BLaER1 (cell line): Measurements from ENCODE around the gene ARMH3.

ENCODE experiments used
- H3K27ac ChIP-seq: shearing (Covaris generic); formaldehyde crosslinking; 2 replicates; pipeline ENCODE4 v1.8.1; 2022
- H3K27me3 ChIP-seq: shearing (Covaris generic); formaldehyde crosslinking; 2 replicates; pipeline ENCODE4 v1.8.1; 2022
- H3K36me3 ChIP-seq: shearing (Covaris generic); formaldehyde crosslinking; 2 replicates; pipeline ENCODE4 v1.8.1; 2022
- H3K4me1 ChIP-seq: shearing (Covaris generic); formaldehyde crosslinking; 2 replicates; pipeline ENCODE4 v1.8.1; 2022
- H3K4me2 ChIP-seq: shearing (Covaris generic); formaldehyde crosslinking; 2 replicates; pipeline ENCODE4 v1.8.1; 2022
- H3K4me3 ChIP-seq: shearing (Covaris generic); formaldehyde crosslinking; 2 replicates; pipeline ENCODE4 v1.8.1; 2022
- H3K9ac ChIP-seq: shearing (Covaris generic); formaldehyde crosslinking; 2 replicates; pipeline ENCODE4 v1.8.1; 2022
- H3K9me3 ChIP-seq: shearing (Covaris generic); formaldehyde crosslinking; 2 replicates; pipeline ENCODE4 v1.8.1; 2022
- H4K20me1 ChIP-seq: shearing (Covaris generic); formaldehyde crosslinking; 2 replicates; pipeline ENCODE4 v1.8.1; 2022
- Cebpa-rat ChIP-seq: shearing (Covaris generic); IDR thresholded peaks from 2 replicates; pipeline ENCODE4 v1.8.1; 2022

The ARMH3 gene

GRCh38 chr10:101932183-101932582 is 123.8 kb downstream of the ARMH3 start:
- H3K9ac ChIP-seq, result no peak overlapping the region

GRCh38 chr10:101925027-101925426 is 130.9 kb downstream of the ARMH3 start:
- TF ChIP-seq Cebpa-rat, result no peak
- Histone ChIP-seq H3K27ac (no peak overlapping the region), H3K36me3 (peaks cover 25% of the 10 kb centered on the region)

More at GRCh38 chr10:101932183-101932582, 123.8 kb downstream of the ARMH3 start:
- Histone ChIP-seq H3K36me3 (peaks cover 36% of the 10 kb centered on the region), H3K27me3 (no peaks in the 10 kb centered on the region), H3K9me3 (no peaks in the 10 kb centered on the region), H3K27ac (no peak overlapping the region), H4K20me1 (peaks cover 14% of the 10 kb centered on the region; the same call in 1 of the 2 replicates), H3K4me3 (no peak overlapping the region), H3K4me1 (no peaks in the 10 kb centered on the region), H3K4me2 (no peak overlapping the region)
- TF ChIP-seq Cebpa-rat, result no peak

GRCh38 chr10:101923256-101923655 is 132.7 kb downstream of the ARMH3 start:
- Histone ChIP-seq H3K9ac (no peak overlapping the region), H3K36me3 (peaks cover 32% of the 10 kb centered on the region), H3K27me3 (no peaks in the 10 kb centered on the region), H3K27ac (no peak overlapping the region), H3K4me3 (no peak overlapping the region), H3K4me1 (no peaks in the 10 kb centered on the region), H3K9me3 (no peaks in the 10 kb centered on the region), H4K20me1 (no peaks in the 10 kb centered on the region), H3K4me2 (no peak overlapping the region)
- no peak for TF ChIP-seq Cebpa-rat

More at GRCh38 chr10:101925027-101925426, 130.9 kb downstream of the ARMH3 start:
- peaks cover 8% of the 10 kb centered on the region; the same call in 1 of the 2 replicates for H4K20me1 ChIP-seq
- no peaks in the 10 kb centered on the region for H3K9me3 ChIP-seq
- no peak overlapping the region for H3K4me3 ChIP-seq
- H3K9ac ChIP-seq, result no peak overlapping the region
- H3K27me3 ChIP-seq, result no peaks in the 10 kb centered on the region
- no peaks in the 10 kb centered on the region for H3K4me1 ChIP-seq
- H3K4me2 ChIP-seq, result no peak overlapping the region

GRCh38 chr10:101922846-101923245 is 133.1 kb downstream of the ARMH3 start:
- H3K27me3 ChIP-seq, result no peaks in the 10 kb centered on the region

DNA sequence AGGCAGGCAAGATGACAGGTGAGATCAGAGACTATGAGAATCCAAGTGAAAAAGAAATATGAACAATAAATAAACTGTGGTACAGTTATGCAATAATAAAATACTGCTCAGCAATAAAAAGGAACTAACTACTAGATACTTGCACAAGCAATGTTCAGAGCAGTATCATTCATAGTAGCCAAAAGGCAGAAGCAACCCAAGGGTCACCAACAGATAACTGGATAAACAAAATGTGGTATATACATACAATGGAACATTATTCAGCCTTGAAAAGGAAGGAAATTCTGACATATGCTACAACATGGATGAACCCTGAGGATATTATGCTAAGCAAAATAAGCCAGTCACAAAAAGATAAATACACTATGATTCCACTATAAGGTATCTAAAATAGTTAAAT is 135.4 kb downstream of the ARMH3 start:
- no peak for TF ChIP-seq Cebpa-rat
- peaks cover 6% of the 10 kb centered on the region; the same call in 1 of the 2 replicates for H3K4me1 ChIP-seq
- H3K27ac ChIP-seq, result no peak overlapping the region
- peaks cover 4% of the 10 kb centered on the region; the same call in 1 of the 2 replicates for H4K20me1 ChIP-seq
- H3K4me3 ChIP-seq, result no peak overlapping the region
- no peak overlapping the region for H3K4me2 ChIP-seq
- H3K27me3 ChIP-seq, result no peaks in the 10 kb centered on the region
- H3K36me3 ChIP-seq, result peaks cover 28% of the 10 kb centered on the region
- H3K9ac ChIP-seq, result no peak overlapping the region
- no peaks in the 10 kb centered on the region for H3K9me3 ChIP-seq

More at GRCh38 chr10:101922846-101923245, 133.1 kb downstream of the ARMH3 start:
- Histone ChIP-seq H3K4me2 (no peak overlapping the region), H3K9ac (no peak overlapping the region), H3K9me3 (no peaks in the 10 kb centered on the region), H3K27ac (no peak overlapping the region), H3K36me3 (peaks cover 33% of the 10 kb centered on the region), H3K4me1 (peaks cover 2% of the 10 kb centered on the region; the same call in 1 of the 2 replicates), H4K20me1 (no peaks in the 10 kb centered on the region), H3K4me3 (no peak overlapping the region)
- TF ChIP-seq Cebpa-rat, result no peak

DNA sequence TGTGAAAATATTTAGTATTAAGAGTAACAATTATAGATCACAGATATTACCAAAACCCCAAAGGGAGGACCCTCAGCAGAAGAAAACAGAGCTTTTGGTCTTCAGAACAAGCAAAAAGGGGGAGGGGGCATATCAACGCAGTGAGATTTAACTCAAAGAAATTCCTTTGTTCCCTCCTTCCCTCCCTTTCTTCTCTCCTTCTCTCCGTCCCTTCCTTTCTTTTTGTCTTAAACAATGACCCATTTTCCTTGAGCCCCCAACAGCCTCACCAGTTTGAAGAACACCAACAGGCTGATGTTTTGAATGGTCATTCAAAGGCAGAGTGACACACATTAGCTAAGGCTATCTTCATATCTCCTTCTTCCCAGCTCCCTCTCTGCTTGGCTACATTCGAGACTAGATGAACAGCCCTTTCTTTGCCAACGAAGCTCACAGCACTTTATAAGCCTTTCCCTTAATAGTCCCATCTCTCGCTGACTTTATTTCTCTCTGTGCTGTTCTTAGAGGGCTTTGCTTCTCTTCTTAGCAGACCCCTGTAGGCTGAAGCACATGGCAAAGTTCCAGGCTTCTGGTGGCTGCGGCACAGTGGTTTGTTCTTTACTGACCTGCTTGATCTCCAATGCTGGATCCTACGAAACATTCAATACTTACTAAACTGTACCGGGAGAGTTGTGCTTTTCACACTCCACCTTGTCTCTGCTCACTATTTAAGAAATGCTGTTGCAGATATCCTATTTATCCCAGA is 136.8 kb downstream of the ARMH3 start:
- H3K9ac ChIP-seq, result no peak overlapping the region
- H3K4me2 ChIP-seq, result no peak overlapping the region
- H3K27ac ChIP-seq, result no peak overlapping the region
- H3K36me3 ChIP-seq, result peaks cover 27% of the 10 kb centered on the region
- TF ChIP-seq Cebpa-rat, result no peak
- H3K4me3 ChIP-seq, result no peak overlapping the region
- H4K20me1 ChIP-seq, result peaks cover 11% of the 10 kb centered on the region; the same call in 1 of the 2 replicates
- no peaks in the 10 kb centered on the region for H3K9me3 ChIP-seq
- H3K27me3 ChIP-seq, result no peaks in the 10 kb centered on the region
- H3K4me1 ChIP-seq, result peaks cover 6% of the 10 kb centered on the region; the same call in 1 of the 2 replicates

- H3K36me3 ChIP-seq, result peaks cover 31% of the 10 kb centered on the region
- H4K20me1 ChIP-seq, result peaks cover 11% of the 10 kb centered on the region; the same call in 1 of the 2 replicates
- H3K27me3 ChIP-seq, result no peaks in the 10 kb centered on the region
- no peak overlapping the region for H3K4me2 ChIP-seq
- H3K9ac ChIP-seq, result no peak overlapping the region
- no peaks in the 10 kb centered on the region for H3K9me3 ChIP-seq
- H3K4me1 ChIP-seq, result peaks cover 24% of the 10 kb centered on the region
- H3K4me3 ChIP-seq, result no peak overlapping the region
- TF ChIP-seq Cebpa-rat, result no peak
- no peak overlapping the region for H3K27ac ChIP-seq
These were observed 143.3 kb downstream of the ARMH3 start for GRCh38 chr10:101912561-101913179.

DNA sequence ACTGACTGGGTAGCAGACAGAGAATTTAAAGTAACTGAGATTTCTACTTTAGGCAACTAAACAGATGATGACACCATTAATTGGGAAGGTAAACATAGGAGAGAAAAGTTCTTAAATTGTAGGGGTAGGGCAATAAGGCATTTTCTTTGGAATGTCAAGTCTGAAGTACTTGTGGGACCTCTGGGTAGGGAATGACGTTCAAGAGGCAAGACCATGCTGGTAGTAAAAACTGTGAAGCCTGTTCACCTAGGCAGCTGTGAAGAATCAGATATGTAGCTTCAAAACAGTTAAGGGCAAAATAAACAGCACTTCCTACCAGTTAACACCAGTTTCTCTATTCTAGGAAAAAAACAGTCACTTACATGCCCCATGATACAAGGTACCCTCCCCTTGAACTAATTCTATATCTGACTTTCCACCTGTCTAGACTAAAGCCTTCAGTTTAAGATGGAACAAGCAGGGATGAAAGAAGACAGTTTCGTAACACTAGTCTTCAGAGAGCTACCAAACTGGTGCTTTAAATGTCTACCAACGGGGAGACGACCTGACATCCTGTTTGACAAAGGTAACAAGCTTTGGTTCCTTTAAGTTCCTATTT is 149.3 kb downstream of the ARMH3 start:
- H3K9ac ChIP-seq, result no peak overlapping the region
- no peak for TF ChIP-seq Cebpa-rat
- H3K9me3 ChIP-seq, result no peaks in the 10 kb centered on the region
- H3K4me3 ChIP-seq, result no peak overlapping the region
- H4K20me1 ChIP-seq, result peaks cover 24% of the 10 kb centered on the region
- no peaks in the 10 kb centered on the region for H3K27me3 ChIP-seq
- H3K27ac ChIP-seq, result no peak overlapping the region
- peaks cover 9% of the 10 kb centered on the region for H3K36me3 ChIP-seq
- peak overlapping the region; percentile 52; the same call in 1 of the 2 replicates for H3K4me2 ChIP-seq
- H3K4me1 ChIP-seq, result peaks cover 82% of the 10 kb centered on the region

DNA sequence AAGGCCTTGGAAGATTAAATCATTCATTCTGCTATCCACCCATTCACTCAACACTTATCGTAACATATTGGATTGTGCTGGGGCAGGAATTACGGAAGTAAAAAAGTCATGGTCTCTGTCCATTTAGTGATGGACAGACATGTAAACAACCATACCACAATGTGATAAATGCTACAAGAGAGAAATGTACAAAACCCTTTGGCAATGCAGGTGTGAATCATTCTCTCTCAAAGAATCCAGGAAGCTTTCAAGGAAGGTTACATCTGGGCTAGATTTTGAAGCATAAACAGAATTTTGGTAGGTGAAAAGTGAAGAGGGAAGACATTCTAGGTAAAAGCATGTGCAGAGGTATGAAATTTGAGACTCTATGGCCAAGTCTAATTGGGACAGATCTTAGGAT is 150.7 kb downstream of the ARMH3 start:
- H3K9me3 ChIP-seq, result no peaks in the 10 kb centered on the region
- H3K4me3 ChIP-seq, result no peak overlapping the region
- H4K20me1 ChIP-seq, result peaks cover 35% of the 10 kb centered on the region
- H3K27ac ChIP-seq, result no peak overlapping the region
- H3K4me2 ChIP-seq, result peak overlapping the region; percentile 81; the same call in 1 of the 2 replicates
- H3K27me3 ChIP-seq, result no peaks in the 10 kb centered on the region
- peaks cover 93% of the 10 kb centered on the region for H3K4me1 ChIP-seq
- H3K9ac ChIP-seq, result no peak overlapping the region
- no peak for TF ChIP-seq Cebpa-rat
- H3K36me3 ChIP-seq, result no peaks in the 10 kb centered on the region
